Muscle layer of duodenum (tissue), 2 donors: ENCODE data around the gene RYK.
"Not testable (repeated sequence)": the region's sequence is repeated elsewhere in the genome, so short reads cannot be mapped to it uniquely, and the experiment has no call there.

Experiments used
- H3K27ac ChIP-seq: one replicate; pipeline ENCODE4 v1.7.0; 2013; ENCODE audit warnings: mild to moderate bottlenecking, low read length
- H3K27me3 ChIP-seq: one replicate; pipeline ENCODE4 v1.7.0; 2013; ENCODE audit warnings: low read depth, mild to moderate bottlenecking, control low read depth, low read length
- H3K36me3 ChIP-seq, 2 donors: one replicate each; pipeline ENCODE4 v1.7.0; 2013; ENCODE audit warnings: low read length in 2 of 2, control low read depth in 1 of 2, mild to moderate bottlenecking in 1 of 2; ENCODE audit not compliant: insufficient read depth in 2 of 2, control insufficient read depth in 1 of 2
- H3K4me1 ChIP-seq, 2 donors: one replicate each; pipeline ENCODE4 v1.7.0; 2013; ENCODE audit warnings: low read length in 2 of 2, mild to moderate bottlenecking in 2 of 2, control low read depth in 1 of 2, moderate library complexity in 1 of 2; ENCODE audit not compliant: insufficient read depth in 2 of 2, control insufficient read depth in 1 of 2
- H3K4me3 ChIP-seq, 2 donors: one replicate each; pipeline ENCODE4 v1.7.0; 2013; ENCODE audit warnings: low read length in 2 of 2, low read depth in 1 of 2, mild to moderate bottlenecking in 1 of 2
- H3K9me3 ChIP-seq, 2 donors: one replicate each; pipeline ENCODE4 v1.7.0; 2013; ENCODE audit warnings: low read length in 2 of 2, control low read depth in 1 of 2, mild to moderate bottlenecking in 1 of 2; ENCODE audit not compliant: control insufficient read depth in 1 of 2
- donor health status: healthy.

The RYK gene

DNA sequence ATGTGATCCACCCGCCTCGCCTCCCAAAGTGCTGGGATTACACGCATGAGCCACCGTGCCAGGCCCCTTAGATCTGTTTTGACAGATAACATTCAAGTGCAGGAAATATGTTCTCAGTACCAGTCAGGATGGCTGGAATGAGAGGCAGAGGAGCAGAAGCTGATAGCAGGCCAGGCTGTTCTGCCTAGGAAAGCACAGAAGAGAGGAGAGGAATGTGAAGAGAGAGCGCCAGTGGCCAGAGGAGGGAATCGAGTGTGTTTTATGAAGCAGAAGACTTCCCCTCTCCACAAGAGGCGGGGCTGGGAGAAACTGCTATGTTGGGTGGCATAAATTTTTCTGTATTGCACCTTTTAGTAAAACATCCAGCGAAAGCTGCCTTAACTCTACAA lies 32.0 kb upstream of the RYK start:
- Histone ChIP-seq H3K4me1 (peaks cover 0 to 5% of the 10 kb centered on the region in 2 donors), H3K36me3 (no peaks in the 10 kb centered on the region), H3K9me3 (no peaks in the 10 kb centered on the region), H3K27ac (no peak overlapping the region), H3K27me3 (no peaks in the 10 kb centered on the region), H3K4me3 (no peak overlapping the region)

DNA sequence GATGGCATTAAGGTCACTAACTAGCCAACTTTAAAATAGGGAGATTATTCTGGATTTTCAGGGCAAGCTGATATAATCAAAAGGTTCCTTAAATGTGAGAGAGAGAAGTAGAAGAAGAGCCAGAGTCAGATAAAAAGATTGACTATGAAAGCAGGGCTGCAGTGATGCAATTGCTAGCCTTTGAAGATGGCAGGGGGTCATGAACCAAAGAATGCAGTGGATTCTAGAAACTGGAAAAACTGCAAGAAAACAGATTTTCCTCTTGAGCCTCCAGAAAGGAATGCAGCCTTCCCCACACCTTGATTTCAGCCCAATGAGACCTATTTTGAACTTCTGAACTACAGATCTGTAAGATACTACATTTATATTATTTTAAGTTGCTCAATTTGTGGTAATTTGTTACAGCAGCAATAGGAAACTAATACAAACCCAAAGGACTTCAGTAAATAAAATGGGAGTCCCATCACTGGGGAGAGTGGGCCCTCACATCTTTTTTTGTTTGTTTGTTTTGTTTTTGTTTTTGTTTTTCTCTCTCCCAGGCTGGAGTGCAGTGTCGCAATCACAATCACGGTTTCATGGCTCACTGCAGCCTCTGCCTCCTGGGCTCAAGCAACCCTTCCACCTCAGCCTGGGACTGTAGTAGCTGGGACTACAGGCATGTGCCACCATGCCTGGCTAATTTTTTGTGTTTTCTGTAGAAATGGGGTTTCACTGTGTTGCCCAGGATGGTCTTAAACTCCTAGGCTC lies 31.4 kb upstream of the RYK start:
- peaks cover 0 to 3% of the 10 kb centered on the region in 2 donors for H3K4me1 ChIP-seq
- H3K36me3 ChIP-seq = no peaks in the 10 kb centered on the region
- no peak overlapping the region for H3K27ac ChIP-seq
- no peaks in the 10 kb centered on the region for H3K27me3 ChIP-seq
- H3K9me3 ChIP-seq = no peaks in the 10 kb centered on the region
- no peak overlapping the region for H3K4me3 ChIP-seq

DNA sequence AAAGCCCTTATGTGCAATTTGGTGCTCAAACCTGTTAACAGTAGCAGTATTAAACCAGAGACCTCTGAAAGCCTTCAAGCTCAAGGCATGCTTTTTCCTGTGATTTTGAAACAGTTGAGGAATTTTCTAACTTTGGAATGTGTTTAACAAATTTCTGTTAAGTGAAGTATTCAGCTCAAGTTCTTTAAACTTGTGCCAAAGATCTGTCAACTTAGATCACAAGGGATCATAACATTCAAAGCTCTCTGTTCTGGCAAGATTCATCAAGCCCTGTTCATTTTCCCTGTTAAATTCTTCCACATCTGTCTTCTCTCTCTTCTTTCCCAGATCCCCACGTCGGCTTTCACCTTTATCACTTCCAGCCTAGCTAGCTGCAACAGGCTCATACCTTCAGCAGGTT lies 28.8 kb upstream of the RYK start:
- no peak overlapping the region for H3K27ac ChIP-seq
- no peaks in the 10 kb centered on the region for H3K36me3 ChIP-seq
- H3K27me3 ChIP-seq = no peaks in the 10 kb centered on the region
- H3K9me3 ChIP-seq = no peaks in the 10 kb centered on the region
- H3K4me1 ChIP-seq = peaks cover 0 to 6% of the 10 kb centered on the region in 2 donors
- H3K4me3 ChIP-seq = no peak overlapping the region

DNA sequence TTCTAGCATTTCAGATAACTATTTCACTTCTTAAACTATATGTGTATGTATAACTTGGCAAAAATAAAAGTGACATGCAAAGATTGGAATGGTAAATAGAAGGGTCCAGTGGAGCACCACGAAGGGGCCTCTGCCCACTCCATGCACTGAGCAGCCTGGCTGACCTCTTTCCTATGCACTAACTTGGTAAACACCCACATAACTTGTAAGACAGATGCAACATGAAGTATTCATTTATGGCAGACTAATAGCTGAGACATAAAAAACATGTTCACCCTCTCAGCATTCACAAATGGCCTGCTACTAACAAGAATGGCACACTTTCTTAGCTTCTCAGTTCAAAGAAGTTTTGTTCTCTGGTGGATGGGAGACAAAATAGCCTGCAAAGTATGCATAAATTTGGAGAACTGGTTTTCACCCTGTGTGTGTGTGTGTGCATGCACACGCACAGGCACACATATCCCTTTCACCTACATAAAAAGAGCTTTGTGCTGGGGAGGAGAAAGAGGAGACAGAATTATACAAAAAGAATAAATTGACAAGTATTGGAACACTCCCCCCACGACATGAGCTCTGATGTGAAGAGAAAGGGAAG lies 26.5 kb upstream of the RYK start:
- Histone ChIP-seq H3K36me3 (no peaks in the 10 kb centered on the region), H3K4me1 (peaks cover 0 to 6% of the 10 kb centered on the region in 2 donors), H3K9me3 (no peaks in the 10 kb centered on the region), H3K4me3 (no peak overlapping the region), H3K27ac (no peak overlapping the region), H3K27me3 (no peaks in the 10 kb centered on the region)

DNA sequence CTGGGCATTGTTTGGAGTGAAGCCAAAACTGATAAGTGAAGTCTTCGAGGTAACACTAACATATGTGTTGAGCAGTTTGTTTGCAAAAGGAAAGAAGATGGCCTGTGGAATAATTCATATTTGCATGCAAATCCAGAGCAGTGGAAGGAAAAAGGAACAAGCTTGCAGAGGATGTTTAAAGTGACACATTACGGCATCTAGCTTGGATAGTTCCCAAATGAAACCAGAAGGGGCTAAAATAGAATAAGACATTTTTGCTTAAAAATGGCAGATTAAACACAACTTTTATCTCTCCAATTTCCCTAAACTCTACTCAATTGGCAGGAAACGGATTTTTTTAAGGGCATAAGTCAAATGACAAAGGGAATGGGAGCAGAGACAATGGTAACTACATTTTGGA lies 25.4 kb upstream of the RYK start:
- Histone ChIP-seq H3K27me3 (no peaks in the 10 kb centered on the region), H3K4me3 (no peak overlapping the region), H3K9me3 (no peaks in the 10 kb centered on the region), H3K36me3 (no peaks in the 10 kb centered on the region), H3K4me1 (peaks cover 0 to 6% of the 10 kb centered on the region in 2 donors), H3K27ac (no peak overlapping the region)

DNA sequence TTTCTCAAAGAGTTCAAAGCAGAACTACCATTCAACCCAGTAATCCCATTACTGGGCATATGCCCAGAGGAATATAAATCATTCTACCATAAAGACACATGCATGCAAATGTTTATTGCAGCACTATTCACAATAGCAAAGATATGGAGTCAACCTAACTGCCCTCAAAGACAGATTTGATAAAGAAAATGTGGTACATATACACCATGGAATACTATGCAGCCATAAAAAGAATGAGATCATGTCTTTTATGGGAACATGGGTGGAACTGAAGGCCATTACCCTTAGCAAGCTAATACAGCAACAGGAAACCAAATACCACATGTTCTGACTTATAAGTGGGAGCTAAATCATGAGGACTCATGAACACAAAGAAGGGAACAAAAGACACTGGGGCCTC lies 24.5 kb upstream of the RYK start:
- H3K27me3 ChIP-seq, H3K9me3 ChIP-seq, H3K36me3 ChIP-seq, H3K4me3 ChIP-seq, H3K27ac ChIP-seq, H3K4me1 ChIP-seq: not testable (repeated sequence)

DNA sequence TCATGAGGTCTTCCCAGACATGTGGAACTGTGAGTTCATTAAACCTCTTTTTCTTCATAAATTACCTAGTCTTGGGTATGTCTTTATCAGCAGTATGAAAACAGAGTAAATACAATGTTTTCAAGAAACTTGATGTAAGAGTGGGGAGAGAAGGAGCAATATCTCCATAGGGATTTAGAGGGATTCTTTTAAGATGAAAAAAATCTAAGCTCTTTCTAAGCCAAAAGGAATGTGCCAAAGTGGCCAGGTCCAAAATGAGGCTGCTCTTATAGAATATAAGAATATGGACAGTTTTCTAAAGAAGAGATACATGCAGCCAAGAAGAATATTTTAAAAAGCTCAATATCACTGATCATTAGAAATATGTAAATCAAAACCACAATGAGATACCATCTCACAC lies 23.9 kb upstream of the RYK start:
- no peak overlapping the region for H3K4me3 ChIP-seq
- H3K9me3 ChIP-seq = no peaks in the 10 kb centered on the region
- H3K36me3 ChIP-seq = no peaks in the 10 kb centered on the region
- H3K27me3 ChIP-seq = no peaks in the 10 kb centered on the region
- peaks cover 0 to 6% of the 10 kb centered on the region in 2 donors for H3K4me1 ChIP-seq
- no peak overlapping the region for H3K27ac ChIP-seq

DNA sequence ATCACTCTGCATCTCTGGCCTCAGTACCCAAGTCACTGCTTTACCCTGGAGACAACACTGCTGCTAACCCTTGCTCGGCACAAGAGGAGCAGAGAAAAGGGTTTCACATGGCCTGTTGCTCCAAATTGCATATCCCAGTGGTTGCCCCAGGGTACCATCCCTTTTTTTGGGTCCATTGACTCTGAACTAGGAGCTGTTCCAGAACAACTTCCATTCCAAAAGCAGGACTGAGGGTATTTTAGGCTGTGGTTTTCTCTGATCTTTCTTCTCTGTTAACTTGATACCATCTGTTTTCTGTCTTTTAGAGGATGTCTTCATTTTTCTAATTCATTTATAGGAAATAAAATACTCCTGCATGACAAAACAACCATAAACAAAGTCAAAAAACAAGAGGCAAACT lies 17.3 kb upstream of the RYK start:
- Histone ChIP-seq H3K36me3 (no peaks in the 10 kb centered on the region), H3K27ac (no peak overlapping the region), H3K27me3 (no peaks in the 10 kb centered on the region), H3K4me3 (no peak overlapping the region), H3K9me3 (no peaks in the 10 kb centered on the region), H3K4me1 (no peaks in the 10 kb centered on the region)

DNA sequence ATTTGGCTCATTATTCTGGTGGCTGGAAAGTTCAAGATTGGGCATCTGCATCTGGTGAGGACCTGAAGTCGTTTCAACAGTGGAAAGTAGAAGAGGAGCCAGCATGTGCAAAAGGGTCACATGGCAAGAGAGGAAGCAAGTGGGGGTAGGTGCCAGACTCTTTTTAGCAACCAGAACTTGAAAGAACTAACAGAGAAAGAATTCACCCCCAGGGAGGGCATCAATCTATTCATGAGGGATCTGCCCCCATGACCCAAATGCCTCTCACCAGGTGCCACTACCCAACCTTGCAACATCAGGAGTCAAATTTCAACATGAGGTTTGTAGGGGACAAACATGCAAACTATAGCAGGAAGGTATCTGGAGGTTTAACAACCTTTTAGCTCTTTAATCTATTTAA lies 10.3 kb upstream of the RYK start:
- Histone ChIP-seq H3K36me3 (no peaks in the 10 kb centered on the region), H3K27ac (no peak overlapping the region), H3K9me3 (no peaks in the 10 kb centered on the region), H3K4me3 (no peak overlapping the region), H3K27me3 (no peaks in the 10 kb centered on the region), H3K4me1 (no peaks in the 10 kb centered on the region)

DNA sequence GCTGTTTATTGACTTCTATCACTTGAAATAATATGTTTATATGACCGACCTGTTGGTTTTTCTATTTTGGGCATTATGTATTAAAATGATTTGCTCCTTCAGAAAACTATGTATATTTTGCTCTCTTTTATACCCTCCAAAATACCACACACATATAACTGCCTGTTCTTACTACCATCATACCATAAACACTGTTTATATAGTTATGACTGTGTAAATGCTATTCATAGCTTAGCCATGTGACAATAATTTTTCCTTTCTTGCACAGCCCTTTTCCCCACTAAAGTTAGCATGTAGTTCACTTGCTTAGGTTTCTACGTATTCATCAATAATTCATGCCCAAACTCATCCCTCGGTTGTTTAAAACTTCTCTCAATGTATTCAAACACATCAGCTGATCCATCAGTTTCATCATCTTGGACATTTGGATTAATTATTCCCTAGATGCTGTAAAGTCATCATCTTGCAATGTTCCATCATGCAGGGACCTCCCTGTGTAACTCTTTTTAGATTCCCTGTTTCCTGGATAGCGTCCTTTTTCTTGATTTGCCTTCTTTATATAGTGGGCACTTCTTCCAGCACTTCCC lies 8.2 kb upstream of the RYK start:
- Histone ChIP-seq H3K9me3 (no peaks in the 10 kb centered on the region), H3K27me3 (no peaks in the 10 kb centered on the region), H3K27ac (no peak overlapping the region), H3K4me1 (no peaks in the 10 kb centered on the region), H3K4me3 (no peak overlapping the region), H3K36me3 (no peaks in the 10 kb centered on the region)

DNA sequence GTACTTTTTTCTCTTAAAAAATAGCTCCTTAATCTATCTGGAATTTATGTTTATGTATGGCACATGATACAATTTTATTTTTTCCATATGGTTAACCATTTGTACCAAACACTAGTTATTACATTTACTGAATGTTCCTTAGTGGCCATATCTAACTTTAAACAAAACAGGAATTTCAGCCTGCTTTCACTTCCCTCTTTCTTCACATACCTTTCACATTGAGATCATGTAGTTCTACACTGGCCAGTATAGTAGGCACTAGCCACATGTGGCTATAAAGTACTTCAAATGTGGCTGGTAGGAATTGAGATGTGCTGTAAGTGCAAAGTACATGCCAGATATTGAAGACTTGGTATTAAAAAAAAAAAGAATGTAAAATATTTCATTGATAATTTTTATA lies 4.7 kb upstream of the RYK start:
- H3K4me3 ChIP-seq = no peak overlapping the region

More for the DNA sequence above, 4.7 kb upstream of the RYK start:
- no peaks in the 10 kb centered on the region for H3K27me3 ChIP-seq
- H3K9me3 ChIP-seq = no peaks in the 10 kb centered on the region
- peaks cover 0 to 24% of the 10 kb centered on the region in 2 donors for H3K4me1 ChIP-seq
- H3K27ac ChIP-seq = no peak overlapping the region
- H3K36me3 ChIP-seq = no peaks in the 10 kb centered on the region
